ENCODE results near the gene TERB1.

- TF ChIP-seq CTCF (IDR thresholded peaks at IDR 0.05 in 8 of 11, conservative IDR thresholded peaks at IDR 0.05 in 3 of 11) (peak in 10 of 11 experiments; percentile 33 to 81 (median 60)), POLR2A (IDR thresholded peaks at IDR 0.05) (no peak), POLR2AphosphoS5 (IDR thresholded peaks at IDR 0.05) (no peak)
Measured at GRCh38 chr16:66740010-66740409, 61.4 kb downstream of the TERB1 start.
